ENCODE results near the gene C10orf143. TPM values are rescaled to one million over a fixed set of nuclear protein-coding genes. Genes with fewer than 3 reads are reported as not detected.

The C10orf143 gene
- total and polyA plus RNA-seq, 2 of the 8 experiments (the other 6 are each of a cell fraction or from before 2014, with no cell fraction given) = 1.6 to 2.0 TPM

- TF ChIP-seq E2F6 (IDR thresholded peaks at IDR 0.05) (no peak), GABPA (IDR thresholded peaks at IDR 0.05; ENCODE audit: borderline replicate concordance, insufficient read depth, low read length) (no peak), TEAD4 (IDR thresholded peaks at IDR 0.05; ENCODE audit: low read depth, low read length) (no peak), SAP30 (IDR thresholded peaks at IDR 0.05; ENCODE audit: insufficient read depth, insufficient replicate concordance, low read length) (no peak), CHD7 (IDR thresholded peaks at IDR 0.05; ENCODE audit: insufficient replicate concordance, low read length) (no peak)
These were observed 2.2 kb upstream of the C10orf143 start (continued) for GRCh38 chr10:130112821-130113220.

Measured in H1 (cell line).